ENCODE measurements around the gene ABI2.
"Not testable (repeated sequence)": the region's sequence is repeated elsewhere in the genome, so short reads cannot be mapped to it uniquely, and the experiment has no call there.

Gene ABI2

GRCh38 chr2:203327901-203328759 is at the start of gene ABI2:
Gene ABI2, plus strand, starts transcription at chr2:203328394. Its CDS starts 121 bp downstream, at chr2:203328515.
- peak; percentile 49 for DNase-seq

- no peak for DNase-seq
Observed at GRCh38 chr2:203279288-203279687, 48.9 kb upstream of the ABI2 start.

GRCh38 chr2:203280428-203281064 is 47.6 kb upstream of the ABI2 start:
- DNase-seq = no peak

- DNase-seq = no peak
Observed at GRCh38 chr2:203282101-203282500, 46.1 kb upstream of the ABI2 start.

- DNase-seq = no peak
Observed at GRCh38 chr2:203286532-203286931, 41.7 kb upstream of the ABI2 start.

GRCh38 chr2:203301667-203302066 is 26.5 kb upstream of the ABI2 start:
- no peak for DNase-seq

GRCh38 chr2:203302586-203302985 is 25.6 kb upstream of the ABI2 start:
- not testable (repeated sequence) for DNase-seq

GRCh38 chr2:203310688-203311436 is 17.3 kb upstream of the ABI2 start:
- DNase-seq = no peak

GRCh38 chr2:203326356-203326755 is 1.8 kb upstream of the ABI2 start:
- DNase-seq = no peak

- no peak for DNase-seq
Observed at GRCh38 chr2:203327582-203327900, 653 bp upstream of the ABI2 start.

GRCh38 chr2:203328760-203329540 is 756 bp downstream of the ABI2 start:
- peak; percentile 34 for DNase-seq

- DNase-seq = no peak
Observed at GRCh38 chr2:203330434-203330833, 2.2 kb downstream of the ABI2 start.

- no peak for DNase-seq
Observed at GRCh38 chr2:203338322-203338721, 10.1 kb downstream of the ABI2 start.

GRCh38 chr2:203340791-203341487 is 12.7 kb downstream of the ABI2 start:
- DNase-seq = no peak

- no peak for DNase-seq
Observed at GRCh38 chr2:203341741-203342310, 13.6 kb downstream of the ABI2 start.

GRCh38 chr2:203342374-203342773 is 14.2 kb downstream of the ABI2 start:
- DNase-seq = not testable (repeated sequence)

- DNase-seq = no peak
Observed at GRCh38 chr2:203344667-203345066, 16.5 kb downstream of the ABI2 start.

- DNase-seq = no peak
Observed at GRCh38 chr2:203346612-203347011, 18.4 kb downstream of the ABI2 start.

- DNase-seq = no peak
Observed at GRCh38 chr2:203347375-203347774, 19.2 kb downstream of the ABI2 start.

GRCh38 chr2:203352604-203353255 is 24.5 kb downstream of the ABI2 start:
- no peak for DNase-seq

- DNase-seq = no peak
Observed at GRCh38 chr2:203354966-203355365, 26.8 kb downstream of the ABI2 start.
